A549 (cell line): Measurements from ENCODE around the gene CHRNA4. TPM values are rescaled to one million over a fixed set of nuclear protein-coding genes. Genes with fewer than 3 reads are reported as not detected.
A peak's percentile ranks its signal among the peaks of the same experiment; 100 is the strongest.

Experiments used
- ATAC-seq, 2 experiments: fragments of 200-7000 bp in 1 of 2; fragments of >200 bp in 1 of 2; cut with Nextera tagmentation in 1 of 2; cut with Tn5 transposase in 1 of 2; 3 replicates each; pipeline versions ENCODE4 v1.8.0 to v1.9.1; 2018 to 2020; ENCODE audit warnings: mild to moderate bottlenecking in 1 of 2, moderate library complexity in 1 of 2
- CTCF ChIA-PET: fragments of 300-600 bp; sonication (Branson Sonifier 250); formaldehyde crosslinking; extraction: SDS; loops from one replicate; lab custom pipeline; 2021; ENCODE audit warnings: antibody characterized with exemption, inconsistent platforms; lab: Yijun Ruan, JAX
- POLR2A ChIA-PET: fragments of 350-600 bp; formaldehyde crosslinking; extraction: SDS; loops from one replicate; lab custom pipeline; 2021; ENCODE audit warnings: antibody characterized with exemption, inconsistent platforms; lab: Yijun Ruan, JAX
- DNase-seq, 2 experiments: peaks; one replicate each; pipeline versions ENCODE4 v3.0.0 to v3.0.0-alpha.2; 2011 to 2016; ENCODE audit warnings: low read depth in 1 of 2, low spot score in 1 of 2
- FAIRE-seq: peaks from 2 replicates; lab custom pipeline; 2011; peaks lifted over from hg19 to GRCh38; lab: Jason Lieb, UNC
- H3K27ac ChIP-seq, 2 experiments: fragments of >200 bp; sonication (Bioruptor Twin); formaldehyde crosslinking; 3 replicates each; pipeline ENCODE4 v1.5.1; 2016 to 2017
- H3K4me1 ChIP-seq: fragments of >200 bp; sonication (Bioruptor Twin); formaldehyde crosslinking; 3 replicates; pipeline ENCODE4 v1.6.1; 2016
- H3K4me2 ChIP-seq: fragments of >200 bp; sonication (Bioruptor Twin); formaldehyde crosslinking; 3 replicates; pipeline ENCODE4 v1.6.1; 2016
- H3K4me3 ChIP-seq: fragments of >200 bp; sonication (Bioruptor Twin); formaldehyde crosslinking; 3 replicates; pipeline ENCODE4 v1.5.1; 2016
- H3K9me3 ChIP-seq: fragments of >200 bp; sonication (Bioruptor Twin); formaldehyde crosslinking; 3 replicates; pipeline ENCODE4 v1.6.1; 2016
- CHD4 ChIP-seq: fragments of 200-600 bp; sonication (generic); IDR thresholded peaks from 2 replicates; pipeline ENCODE4 v1.6.1; 2016; ENCODE audit warnings: antibody characterized with exemption, mild to moderate bottlenecking, borderline replicate concordance
- CTCF ChIP-seq: fragments of >200 bp; sonication (Bioruptor Twin); formaldehyde crosslinking; IDR thresholded peaks from 3 replicates; pipeline ENCODE4 v1.5.1; 2016
- EHMT2 ChIP-seq: fragments of 200-600 bp; sonication (generic); IDR thresholded peaks from 2 replicates; pipeline ENCODE4 v1.6.1; 2016; ENCODE audit warnings: antibody characterized with exemption, low read depth, mild to moderate bottlenecking, moderate library complexity
- ESRRA ChIP-seq: fragments of 150-350 bp; IDR thresholded peaks from 2 replicates; pipeline ENCODE4 v1.6.1; 2014; ENCODE audit warnings: mild to moderate bottlenecking, low read length, borderline replicate concordance
- FOXS1 ChIP-seq: fragments of 250-450 bp; sonication (Bioruptor Pico); IDR thresholded peaks from 2 replicates; pipeline ENCODE4 v1.5.0; 2020; ENCODE audit warnings: mild to moderate bottlenecking, moderate library complexity
- HES2 ChIP-seq: fragments of >200 bp; sonication (Bioruptor Twin); formaldehyde crosslinking; IDR thresholded peaks from 2 replicates; pipeline ENCODE4 v1.6.1; 2016
- HEYL ChIP-seq: fragments of 250-450 bp; sonication (Bioruptor Pico); IDR thresholded peaks from 2 replicates; pipeline ENCODE4 v1.8.0; 2021; ENCODE audit warnings: mild to moderate bottlenecking, moderate library complexity
- KDM1A ChIP-seq: fragments of 200-600 bp; sonication (generic); IDR thresholded peaks from 2 replicates; pipeline ENCODE4 v1.6.1; 2016; ENCODE audit warnings: low read depth, mild to moderate bottlenecking
- MAX ChIP-seq: IDR thresholded peaks from 2 replicates; pipeline ENCODE4 v1.6.1; 2012
- NFE2L2 ChIP-seq: fragments of 150-350 bp; conservative IDR thresholded peaks from 2 replicates; pipeline ENCODE4 v1.6.1; 2014; ENCODE audit warnings: low read length
- NPAS2 ChIP-seq: fragments of 250-450 bp; sonication (Bioruptor Pico); IDR thresholded peaks from 2 replicates; pipeline ENCODE4 v1.8.0; 2022; ENCODE audit warnings: mild to moderate bottlenecking, moderate library complexity, borderline replicate concordance
- RAD21 ChIP-seq, 2 experiments: fragments of >200 bp in 1 of 2; sonication (Bioruptor Twin) in 1 of 2; formaldehyde crosslinking in 1 of 2; IDR thresholded peaks in 1 of 2; conservative IDR thresholded peaks in 1 of 2; 2 replicates in 1 of 2; 3 replicates in 1 of 2; pipeline ENCODE4 v1.6.1; 2012 to 2018; ENCODE audit warnings: inconsistent platforms in 1 of 2
- RFX5 ChIP-seq: fragments of 450-650 bp; IDR thresholded peaks from 2 replicates; pipeline ENCODE4 v1.7.1; 2014; ENCODE audit warnings: antibody characterized with exemption, mild to moderate bottlenecking, moderate library complexity
- TFCP2L1 ChIP-seq: fragments of 250-450 bp; sonication (Bioruptor Pico); IDR thresholded peaks from 2 replicates; pipeline ENCODE4 v1.5.0; 2021; ENCODE audit warnings: mild to moderate bottlenecking
- ZNF302 ChIP-seq: fragments of 250-450 bp; sonication (Bioruptor Pico); IDR thresholded peaks from 2 replicates; pipeline ENCODE4 v1.9.0; 2021; ENCODE audit warnings: inconsistent platforms, mild to moderate bottlenecking, moderate library complexity
- ZSCAN20 ChIP-seq: fragments of 250-450 bp; sonication (Bioruptor Pico); IDR thresholded peaks from 2 replicates; pipeline ENCODE4 v1.8.0; 2022; ENCODE audit warnings: mild to moderate bottlenecking, moderate library complexity
- WGBS: methylation state at CpG from one replicate; pipeline ENCODE4 v1.1.6; 2017; ENCODE audit errors: missing lambda C conversion rate; 5-methylcytosine and 5-hydroxymethylcytosine counted together
- polyA plus RNA-seq, 4 experiments: library from polyadenylated mRNA; depleted of rRNA in 3 of 4; stranded (reverse); fragments of >200 nt; fragmentation: RNase III in 1 of 4; extraction: RNeasy Plus Mini Kit Qiagen cat#74134 plus additional on column Dnase treatment in 1 of 4; gene quantifications; 2 replicates in 3 of 4; 3 replicates in 1 of 4; pipeline ENCODE4 v1.2.3, GENCODE V29; 2011 to 2017
- TF ChIP-seq, protein P1 (sequence below): fragments of 250-450 bp; sonication (Bioruptor Pico); IDR thresholded peaks from 2 replicates; pipeline ENCODE4 v1.5.0; 2021; ENCODE audit warnings: mild to moderate bottlenecking, moderate library complexity, borderline replicate concordance

The CHRNA4 gene
- polyA plus RNA-seq, 2 of the 4 experiments (the other 2 are of a cell fraction) = 0.03 to 0.23 TPM

DNA sequence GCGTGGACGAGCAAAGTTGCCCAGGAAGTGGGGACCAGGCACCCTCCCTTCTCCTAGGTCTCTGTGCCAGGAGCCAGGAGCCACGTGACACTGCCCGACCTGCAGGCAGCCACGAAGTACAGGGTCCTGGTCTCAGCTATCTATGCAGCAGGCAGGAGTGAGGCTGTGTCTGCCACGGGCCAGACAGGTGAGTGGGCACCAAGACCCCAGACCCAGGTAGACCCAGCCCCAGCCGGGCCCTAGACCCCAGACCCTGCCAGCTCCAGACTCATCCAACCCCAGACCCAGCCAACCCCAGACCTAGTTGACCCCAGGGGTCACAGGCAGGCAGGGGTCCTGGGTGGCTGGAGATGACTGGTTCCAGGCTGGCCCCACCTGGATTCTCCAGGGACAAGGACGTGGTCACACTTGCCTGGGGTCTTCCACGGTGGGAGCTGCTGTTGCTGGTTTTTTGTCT is 47.1 kb downstream of the CHRNA4 start:
- ATAC-seq (no peak), DNase-seq (no peak), FAIRE-seq (no peak)
- WGBS = 35% methylated on average over 2 of the region's 9 CpGs
- peaks cover 12% of the 10 kb centered on the region; the same call in 2 of the 3 replicates for H3K4me1 ChIP-seq
- H3K9me3 ChIP-seq = no peaks in the 10 kb centered on the region
- ChIA-PET CTCF (interaction anchor here (0.9 to 1.2 kb wide), 2 partner anchors 68 to 342 kb away, joined by 3 to 9 read pairs; no protein-coding TSS in a partner anchor), POLR2A (no interaction called here)
- TF ChIP-seq HEYL (CRISPR knock-in tag) (no peak), MAX (no peak), CHD4 (no peak), RFX5 (no peak)
- H3K4me3 ChIP-seq = no peak overlapping the region
- no peak overlapping the region for H3K4me2 ChIP-seq
- H3K27ac ChIP-seq = no peak overlapping the region

DNA sequence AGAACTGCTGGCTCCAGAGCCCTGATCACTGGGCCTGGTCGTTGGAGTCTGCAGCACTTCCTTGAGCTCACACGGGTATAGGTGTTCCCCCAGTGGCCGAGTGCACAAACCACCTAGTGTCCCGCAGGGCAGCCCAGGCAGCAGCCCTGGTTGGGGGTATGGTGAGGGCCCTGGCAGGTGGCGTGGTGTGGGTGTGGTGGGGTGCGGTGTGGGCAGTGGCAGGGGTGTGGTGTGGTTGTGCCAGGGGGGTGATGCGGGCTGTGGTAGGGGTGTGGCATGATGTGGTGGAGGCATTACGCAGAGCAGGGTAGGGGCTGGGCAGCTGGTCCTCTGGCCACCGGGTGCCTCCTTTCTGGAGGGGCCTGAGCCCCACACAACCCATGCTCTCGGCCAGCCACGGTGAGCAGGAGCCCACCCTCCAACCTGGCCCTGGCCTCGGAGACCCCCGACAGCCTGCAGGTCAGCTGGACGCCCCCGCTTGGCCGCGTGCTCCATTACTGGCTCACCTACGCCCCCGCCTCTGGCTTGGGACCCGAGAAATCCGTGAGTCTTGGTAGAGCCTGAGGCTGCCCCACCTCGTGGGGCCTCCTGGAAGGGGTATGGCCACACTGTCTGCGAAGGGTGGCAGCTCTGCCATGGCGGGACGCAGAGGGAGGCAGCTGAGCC is 47.7 kb downstream of the CHRNA4 start:
- ChIA-PET CTCF (interaction anchor here (1.2 kb wide), 1 partner anchor 69 kb away, joined by 9 read pairs; no protein-coding TSS in a partner anchor), POLR2A (no interaction called here)
- Histone ChIP-seq H3K27ac (no peak overlapping the region), H3K9me3 (no peaks in the 10 kb centered on the region), H3K4me2 (no peak overlapping the region), H3K4me3 (no peak overlapping the region), H3K4me1 (peaks cover 12% of the 10 kb centered on the region; the same call in 2 of the 3 replicates)
- WGBS = 62% methylated on average over 10 of the region's 25 CpGs
- no peak for FAIRE-seq
- TF ChIP-seq CHD4 (no peak), ZSCAN20 (CRISPR knock-in tag) (no peak), RAD21 (conservative IDR thresholded peaks at IDR 0.05 in 1 of 2, IDR thresholded peaks at IDR 0.05 in 1 of 2) (no peak), FOXS1 (CRISPR knock-in tag) (no peak), EHMT2 (no peak), NFE2L2 (no peak), KDM1A (no peak)
- peak; percentile 14 to 26; a peak in 2 of 6 replicates for ATAC-seq
- no peak for DNase-seq

GRCh38 chr20:63312690-63313348 is 48.3 kb downstream of the CHRNA4 start:
- no peak overlapping the region for H3K27ac ChIP-seq
- no peak overlapping the region for H3K4me3 ChIP-seq
- ChIA-PET POLR2A (no interaction called here), CTCF (interaction anchor here (4.9 kb wide), 1 partner anchor 21 kb away, joined by 31 read pairs; the partner anchor contains the start of gene COL20A1)
- H3K4me1 ChIP-seq = peaks cover 12% of the 10 kb centered on the region; the same call in 2 of the 3 replicates
- WGBS = 86% methylated on average over 10 of the region's 22 CpGs
- H3K4me2 ChIP-seq = no peak overlapping the region
- DNase-seq (no peak), FAIRE-seq (no peak), ATAC-seq (no peak)
- no peak for TF ChIP-seq TFCP2L1 (CRISPR knock-in tag)
- TF ChIP-seq, protein P1, sequence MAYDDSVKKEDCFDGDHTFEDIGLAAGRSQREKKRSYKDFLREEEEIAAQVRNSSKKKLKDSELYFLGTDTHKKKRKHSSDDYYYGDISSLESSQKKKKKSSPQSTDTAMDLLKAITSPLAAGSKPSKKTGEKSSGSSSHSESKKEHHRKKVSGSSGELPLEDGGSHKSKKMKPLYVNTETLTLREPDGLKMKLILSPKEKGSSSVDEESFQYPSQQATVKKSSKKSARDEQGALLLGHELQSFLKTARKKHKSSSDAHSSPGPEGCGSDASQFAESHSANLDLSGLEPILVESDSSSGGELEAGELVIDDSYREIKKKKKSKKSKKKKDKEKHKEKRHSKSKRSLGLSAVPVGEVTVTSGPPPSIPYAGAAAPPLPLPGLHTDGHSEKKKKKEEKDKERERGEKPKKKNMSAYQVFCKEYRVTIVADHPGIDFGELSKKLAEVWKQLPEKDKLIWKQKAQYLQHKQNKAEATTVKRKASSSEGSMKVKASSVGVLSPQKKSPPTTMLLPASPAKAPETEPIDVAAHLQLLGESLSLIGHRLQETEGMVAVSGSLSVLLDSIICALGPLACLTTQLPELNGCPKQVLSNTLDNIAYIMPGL (CRISPR knock-in tag) = no peak
- no peak for TF ChIP-seq ZNF302 (CRISPR knock-in tag)
- no peak for TF ChIP-seq MAX
- no peak for TF ChIP-seq EHMT2
- TF ChIP-seq CTCF = no peak
- no peak for TF ChIP-seq ESRRA
- no peak for TF ChIP-seq RAD21 (conservative IDR thresholded peaks at IDR 0.05 in 1 of 2, IDR thresholded peaks at IDR 0.05 in 1 of 2)
- TF ChIP-seq NPAS2 = no peak
- TF ChIP-seq HES2 = no peak
- no peaks in the 10 kb centered on the region for H3K9me3 ChIP-seq
